B cell (primary cell): Measurements from ENCODE around the gene MAD2L1BP. TPM values are rescaled to one million over a fixed set of nuclear protein-coding genes. Genes with fewer than 3 reads are reported as not detected.

Experiments used
- ATAC-seq: fragments of 200-7000 bp; cut with Tn5 transposase; one replicate; pipeline ENCODE4 v1.10.0; 2021; ENCODE audit warnings: low read depth, mild to moderate bottlenecking, moderate number of reproducible peaks, moderate library complexity
- CTCF ChIA-PET: fragments of 350-600 bp; sonication (Branson Sonifier 250); formaldehyde crosslinking; loops from one replicate; lab custom pipeline; 2021; ENCODE audit warnings: antibody characterized with exemption, inconsistent platforms; lab: Charles Lee
- POLR2A ChIA-PET: fragments of 350-600 bp; sonication (Branson Sonifier 250); formaldehyde crosslinking; loops from one replicate; lab custom pipeline; 2021; ENCODE audit warnings: antibody characterized with exemption; lab: Charles Lee
- DNase-seq: peaks from one replicate; pipeline ENCODE4 v3.0.0; 2013
- H2AFZ ChIP-seq: 2 replicates; pipeline ENCODE4 v1.6.1; 2012; ENCODE audit warnings: mild to moderate bottlenecking, low read depth, low read length; ENCODE audit not compliant: insufficient read depth, poor library complexity, severe bottlenecking
- H3K27ac ChIP-seq, 2 donors: 1 replicate in 1 of 2; 2 replicates in 1 of 2; pipeline ENCODE4 v1.5.1; 2012 to 2013; ENCODE audit warnings: low read length in 2 of 2, mild to moderate bottlenecking in 2 of 2, moderate library complexity in 1 of 2
- H3K27me3 ChIP-seq, 4 experiments: fragments of 200-600 bp in 1 of 4; sonication (generic) in 1 of 4; replicated peaks in 1 of 4; 1 replicate in 2 of 4; 2 replicates in 2 of 4; pipeline versions ENCODE4 v1.6.1 to v1.7.0; 2013 to 2016; ENCODE audit warnings: low read length in 3 of 4, mild to moderate bottlenecking in 2 of 4, mixed read lengths in 1 of 4, moderate library complexity in 1 of 4; ENCODE audit not compliant: insufficient read depth in 4 of 4, control insufficient read depth in 3 of 4; ENCODE audit errors: control extremely low read depth in 1 of 4
- H3K36me3 ChIP-seq, 2 experiments: replicated peaks in 1 of 2; 1 replicate in 1 of 2; 2 replicates in 1 of 2; pipeline versions ENCODE4 v1.6.1 to v1.7.1; 2013; ENCODE audit warnings: low read length in 1 of 2; ENCODE audit not compliant: insufficient read depth in 2 of 2, control insufficient read depth in 1 of 2; ENCODE audit errors: control extremely low read depth in 1 of 2, extremely low read depth in 1 of 2
- H3K4me1 ChIP-seq, 2 donors: fragments of 200-600 bp in 1 of 2; sonication (generic) in 1 of 2; 1 replicate in 1 of 2; 2 replicates in 1 of 2; pipeline versions ENCODE4 v1.5.1 to v1.6.1; 2013 to 2017; ENCODE audit warnings: low read length in 2 of 2; ENCODE audit not compliant: control insufficient read depth in 2 of 2, insufficient read depth in 2 of 2
- H3K4me2 ChIP-seq: replicated peaks from 2 replicates; pipeline ENCODE3; 2012; ENCODE audit warnings: mild to moderate bottlenecking, low read depth, low read length; ENCODE audit not compliant: poor library complexity, severe bottlenecking
- H3K4me3 ChIP-seq, 5 experiments: fragments of 200-600 bp in 1 of 5; sonication (generic) in 1 of 5; 1 replicate in 3 of 5; 2 replicates in 2 of 5; pipeline versions ENCODE4 v1.5.1 to v1.7.0; 2011 to 2016; ENCODE audit warnings: low read length in 4 of 5, mild to moderate bottlenecking in 4 of 5, low read depth in 2 of 5, control low read depth in 1 of 5, moderate library complexity in 1 of 5; ENCODE audit not compliant: insufficient read depth in 1 of 5; ENCODE audit errors: control extremely low read depth in 1 of 5, extremely low read depth in 1 of 5
- H3K79me2 ChIP-seq: fragments of 200-600 bp; sonication (generic); one replicate; pipeline ENCODE4 v1.6.0; 2016; ENCODE audit warnings: low read length; ENCODE audit not compliant: control insufficient read depth, insufficient read depth
- H3K9ac ChIP-seq: fragments of 200-600 bp; sonication (generic); 2 replicates; pipeline ENCODE4 v1.6.1; 2017; ENCODE audit warnings: mild to moderate bottlenecking, low read length, moderate library complexity
- H3K9me3 ChIP-seq, 3 donors: one replicate each; pipeline versions ENCODE4 v1.6.1 to v1.7.1; 2013; ENCODE audit warnings: low read length in 2 of 3; ENCODE audit not compliant: control insufficient read depth in 2 of 3, insufficient read depth in 1 of 3; ENCODE audit errors: control extremely low read depth in 1 of 3
- H4K20me1 ChIP-seq: 2 replicates; pipeline ENCODE4 v1.6.0; 2012; ENCODE audit warnings: mild to moderate bottlenecking, low read length; ENCODE audit not compliant: insufficient read depth, control insufficient read depth, poor library complexity, severe bottlenecking
- H3K27ac Mint-ChIP-seq: one replicate; pipeline ENCODE4 v1.8.0; 2021; ENCODE audit warnings: mixed read lengths
- H3K27me3 Mint-ChIP-seq: one replicate; pipeline ENCODE4 v1.8.0; 2021; ENCODE audit warnings: mixed read lengths
- H3K4me1 Mint-ChIP-seq: one replicate; pipeline ENCODE4 v1.8.0; 2021; ENCODE audit warnings: mixed read lengths
- H3K4me3 Mint-ChIP-seq: one replicate; pipeline ENCODE4 v1.8.0; 2021; ENCODE audit warnings: mixed read lengths
- H3K9me3 Mint-ChIP-seq: one replicate; pipeline ENCODE4 v1.8.0; 2022; ENCODE audit warnings: mixed read lengths; ENCODE audit not compliant: insufficient read depth
- EZH2 ChIP-seq: IDR thresholded peaks from 2 replicates; pipeline ENCODE4 v1.6.1; 2012; ENCODE audit warnings: borderline replicate concordance, low read depth, mild to moderate bottlenecking, moderate library complexity, low read length; ENCODE audit not compliant: insufficient read depth, poor library complexity, severe bottlenecking
- WGBS: methylation state at CpG from one replicate; pipeline ENCODE4 v1.1.5; 2013; ENCODE audit warnings: missing lambda C conversion rate; ENCODE audit not compliant: insufficient coverage; 5-methylcytosine and 5-hydroxymethylcytosine counted together
- intact Hi-C: fragments of 100-400 bp; cut with micrococcal nuclease; formaldehyde crosslinking; loops from one replicate; pipeline ENCODE4 v1.10.0; 2022
- polyA plus RNA-seq: library from polyadenylated mRNA; depleted of rRNA; stranded (reverse); fragments of >200 nt; gene quantifications from 2 replicates; pipeline ENCODE4 v1.2.3, GENCODE V29; 2012
- total RNA-seq, 2 donors: library from RNA; stranded (reverse); fragments of 120-200 nt in 1 of 2; gene quantifications; 1 replicate in 1 of 2; 2 replicates in 1 of 2; pipeline versions ENCODE4 v1.2.3 to v1.2.4, GENCODE V29; 2013 to 2022
- TF ChIP-seq, protein P1 (sequence below): fragments of 200-600 bp; IDR thresholded peaks from one replicate; pipeline ENCODE4 v1.8.0; 2022; ENCODE audit warnings: antibody characterized with exemption, mild to moderate bottlenecking

MAD2L1BP gene
- total and polyA plus RNA-seq, 2 donors (not counting 1 experiment from before 2014, with no cell fraction given) = 32.7 to 35.4 TPM

GRCh38 chr6:43673444-43674084 lies 37.9 kb downstream of the MAD2L1BP start:
- Mint-ChIP-seq H3K4me1 (peaks cover 2% of the 10 kb centered on the region), H3K9me3 (no peaks in the 10 kb centered on the region), H3K4me3 (no peak overlapping the region), H3K27ac (no peak overlapping the region), H3K27me3 (no peaks in the 10 kb centered on the region)
- no peak overlapping the region for H3K4me2 ChIP-seq
- ATAC-seq = no peak
- ChIA-PET POLR2A (interaction anchor here (0.6 kb wide), 1 partner anchor 925 kb away, joined by 3 read pairs; no protein-coding TSS in a partner anchor), CTCF (interaction anchor here (1.1 to 2.3 kb wide), 2 partner anchors 101 to 405 kb away, joined by 4 to 10 read pairs; no protein-coding TSS in a partner anchor)
- H3K27ac ChIP-seq = no peak overlapping the region
- H2AFZ ChIP-seq = no peak overlapping the region
- H3K4me3 ChIP-seq = no peak overlapping the region
- no peak overlapping the region for H3K9ac ChIP-seq
- H4K20me1 ChIP-seq = peaks cover 25% of the 10 kb centered on the region
- no peaks in the 10 kb centered on the region for H3K27me3 ChIP-seq
- TF ChIP-seq, protein P1, sequence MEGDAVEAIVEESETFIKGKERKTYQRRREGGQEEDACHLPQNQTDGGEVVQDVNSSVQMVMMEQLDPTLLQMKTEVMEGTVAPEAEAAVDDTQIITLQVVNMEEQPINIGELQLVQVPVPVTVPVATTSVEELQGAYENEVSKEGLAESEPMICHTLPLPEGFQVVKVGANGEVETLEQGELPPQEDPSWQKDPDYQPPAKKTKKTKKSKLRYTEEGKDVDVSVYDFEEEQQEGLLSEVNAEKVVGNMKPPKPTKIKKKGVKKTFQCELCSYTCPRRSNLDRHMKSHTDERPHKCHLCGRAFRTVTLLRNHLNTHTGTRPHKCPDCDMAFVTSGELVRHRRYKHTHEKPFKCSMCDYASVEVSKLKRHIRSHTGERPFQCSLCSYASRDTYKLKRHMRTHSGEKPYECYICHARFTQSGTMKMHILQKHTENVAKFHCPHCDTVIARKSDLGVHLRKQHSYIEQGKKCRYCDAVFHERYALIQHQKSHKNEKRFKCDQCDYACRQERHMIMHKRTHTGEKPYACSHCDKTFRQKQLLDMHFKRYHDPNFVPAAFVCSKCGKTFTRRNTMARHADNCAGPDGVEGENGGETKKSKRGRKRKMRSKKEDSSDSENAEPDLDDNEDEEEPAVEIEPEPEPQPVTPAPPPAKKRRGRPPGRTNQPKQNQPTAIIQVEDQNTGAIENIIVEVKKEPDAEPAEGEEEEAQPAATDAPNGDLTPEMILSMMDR = no peak
- no peak for TF ChIP-seq EZH2
- no peaks in the 10 kb centered on the region for H3K4me1 ChIP-seq
- H3K79me2 ChIP-seq = peaks cover 5% of the 10 kb centered on the region
- no peaks in the 10 kb centered on the region for H3K9me3 ChIP-seq
- intact Hi-C loops = no loop called here
- H3K36me3 ChIP-seq = peaks cover 13 to 69% of the 10 kb centered on the region in 2 experiments
- DNase-seq = no peak
- 97% methylated on average over 13 of the region's 15 CpGs for WGBS

DNA sequence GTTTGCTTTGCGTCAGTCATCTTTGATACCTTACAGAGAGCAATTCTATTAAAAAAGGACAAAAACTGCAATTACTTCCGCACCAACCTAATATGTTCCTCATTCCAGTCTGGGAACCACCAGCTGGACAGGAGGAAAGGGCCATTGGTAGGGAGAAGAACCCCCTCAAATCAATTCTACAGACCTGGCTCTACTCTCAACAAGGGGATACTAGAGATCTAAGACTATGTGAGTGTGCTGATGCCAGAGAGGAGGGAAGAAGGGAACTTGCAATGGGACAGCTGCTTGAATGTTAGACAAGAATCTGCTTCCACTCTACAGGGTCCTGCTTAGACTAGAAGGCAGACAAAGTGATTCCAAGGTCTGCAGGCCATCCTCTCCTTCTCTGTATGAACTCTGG lies 38.7 kb downstream of the MAD2L1BP start:
- H3K4me3 ChIP-seq = no peak overlapping the region
- intact Hi-C loops = no loop called here
- no peaks in the 10 kb centered on the region for H3K27me3 Mint-ChIP-seq
- H3K4me3 Mint-ChIP-seq = no peak overlapping the region
- no peak for TF ChIP-seq EZH2
- TF ChIP-seq, protein P1 = no peak
- H4K20me1 ChIP-seq = peaks cover 32% of the 10 kb centered on the region
- H3K9ac ChIP-seq = no peak overlapping the region
- H3K36me3 ChIP-seq = peaks cover 13 to 76% of the 10 kb centered on the region in 2 experiments
- H3K27ac ChIP-seq = no peak overlapping the region
- no peaks in the 10 kb centered on the region for H3K9me3 ChIP-seq
- ATAC-seq (no peak), DNase-seq (no peak)
- H3K4me1 Mint-ChIP-seq = no peaks in the 10 kb centered on the region
- no peaks in the 10 kb centered on the region for H3K9me3 Mint-ChIP-seq
- WGBS = no CpG with 5 or more reads among the region's 2 CpGs
- H3K4me2 ChIP-seq = no peak overlapping the region
- ChIA-PET CTCF (no interaction called here), POLR2A (no interaction called here)
- no peak overlapping the region for H2AFZ ChIP-seq
- H3K27ac Mint-ChIP-seq = no peak overlapping the region
- no peaks in the 10 kb centered on the region for H3K27me3 ChIP-seq
- H3K4me1 ChIP-seq = no peaks in the 10 kb centered on the region
- H3K79me2 ChIP-seq = peaks cover 7% of the 10 kb centered on the region
